Osteoblast (primary cell): ENCODE results near the gene CDC14B. TPM values are rescaled to one million over a fixed set of nuclear protein-coding genes. Genes with fewer than 3 reads are reported as not detected.
A peak's percentile ranks its signal among the peaks of the same experiment; 100 is the strongest.

Experiments
- DNase-seq: peaks from one replicate; pipeline ENCODE4 v3.0.0; 2011; ENCODE audit warnings: low spot score, mixed read lengths; ENCODE audit not compliant: insufficient read length; ENCODE audit errors: missing footprints
- H2AFZ ChIP-seq: 2 replicates; pipeline ENCODE4 v1.6.0; 2011; ENCODE audit warnings: mild to moderate bottlenecking, low read length
- H3K27ac ChIP-seq: 2 replicates; pipeline ENCODE4 v1.5.1; 2011; ENCODE audit warnings: mild to moderate bottlenecking, low read depth, low read length, moderate library complexity
- H3K27me3 ChIP-seq: 2 replicates; pipeline ENCODE4 v1.6.0; 2012; ENCODE audit warnings: mild to moderate bottlenecking, control low read depth, inconsistent platforms, low read length, moderate library complexity; ENCODE audit not compliant: insufficient read depth
- H3K36me3 ChIP-seq: 2 replicates; pipeline ENCODE4 v1.5.1; 2011; ENCODE audit warnings: mild to moderate bottlenecking, low read length, control low read depth, moderate library complexity; ENCODE audit not compliant: insufficient read depth
- H3K4me1 ChIP-seq: 2 replicates; pipeline ENCODE4 v1.5.1; 2011; ENCODE audit warnings: mild to moderate bottlenecking, low read length, control low read depth, moderate library complexity; ENCODE audit not compliant: insufficient read depth
- H3K4me2 ChIP-seq: 2 replicates; pipeline ENCODE4 v1.6.0; 2011; ENCODE audit warnings: mild to moderate bottlenecking, low read length; ENCODE audit not compliant: insufficient read depth
- H3K4me3 ChIP-seq: fragments of 200-600 bp; sonication (generic); 3 replicates; pipeline ENCODE4 v1.5.1; 2012; ENCODE audit warnings: mild to moderate bottlenecking, low read length, inconsistent platforms; ENCODE audit not compliant: insufficient read depth
- H3K79me2 ChIP-seq: 2 replicates; pipeline ENCODE4 v1.6.0; 2012; ENCODE audit warnings: mild to moderate bottlenecking, low read length, control low read depth, inconsistent platforms; ENCODE audit not compliant: insufficient read depth
- H3K9me3 ChIP-seq: 2 replicates; pipeline ENCODE4 v1.5.1; 2011; ENCODE audit warnings: low read depth, low read length, control low read depth
- H4K20me1 ChIP-seq: 2 replicates; pipeline ENCODE4 v1.6.0; 2012; ENCODE audit warnings: mild to moderate bottlenecking, low read length, control low read depth; ENCODE audit not compliant: insufficient read depth
- total RNA-seq: library from RNA; depleted of rRNA; stranded (reverse); fragments of >200 nt; gene quantifications from 2 replicates; pipeline ENCODE4 v1.2.3, GENCODE V29; 2012
- TF ChIP-seq, protein P1 (sequence below): IDR thresholded peaks from 2 replicates; pipeline ENCODE4 v1.5.1; 2011; ENCODE audit warnings: mild to moderate bottlenecking, low read depth, low read length, moderate library complexity; ENCODE audit errors: extremely low read depth

CDC14B gene
- total RNA-seq, 1 donor, result 43.4 TPM

DNA sequence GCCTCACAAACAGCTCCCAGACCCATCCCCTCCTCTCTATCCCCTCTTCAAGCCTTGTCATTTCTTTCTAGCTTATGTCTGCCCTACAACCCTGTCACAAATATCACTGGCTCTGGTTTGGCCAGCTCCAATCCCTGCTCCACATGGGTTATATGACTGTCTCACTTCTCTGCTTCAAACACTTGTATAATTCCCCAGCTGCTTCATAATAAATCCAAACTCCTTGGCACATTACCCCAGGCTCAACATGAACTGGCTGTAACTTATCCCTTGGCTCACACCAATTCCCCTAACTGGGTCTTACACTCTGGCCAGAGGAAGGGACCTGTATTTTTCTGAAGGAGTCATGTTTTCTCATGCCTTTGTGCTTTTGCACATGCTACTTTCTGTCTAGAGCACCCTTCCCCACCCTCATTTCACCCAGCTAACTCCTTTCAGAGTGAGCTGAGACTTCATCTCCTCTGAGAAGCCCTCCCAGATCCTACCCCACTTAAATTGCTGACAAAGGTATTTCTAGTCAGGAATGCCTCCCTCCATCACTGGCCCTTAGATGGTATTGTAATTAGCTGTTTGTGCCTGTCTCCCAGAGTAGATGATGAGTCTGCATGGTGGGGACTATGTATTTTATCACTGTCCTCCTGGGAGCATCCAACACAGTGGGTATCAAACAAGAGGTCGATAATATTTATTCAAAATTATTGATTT, 30.1 kb upstream of the CDC14B start:
- H2AFZ ChIP-seq, result no peak overlapping the region
- no peaks in the 10 kb centered on the region for H3K27me3 ChIP-seq
- H3K4me3 ChIP-seq, result no peak overlapping the region
- H4K20me1 ChIP-seq, result no peaks in the 10 kb centered on the region
- H3K9me3 ChIP-seq, result no peaks in the 10 kb centered on the region
- peaks cover 16% of the 10 kb centered on the region for H3K4me1 ChIP-seq
- no peak overlapping the region for H3K4me2 ChIP-seq
- H3K36me3 ChIP-seq, result peaks cover 15% of the 10 kb centered on the region
- H3K27ac ChIP-seq, result no peak overlapping the region
- peak; percentile 10 for DNase-seq
- TF ChIP-seq, protein P1, sequence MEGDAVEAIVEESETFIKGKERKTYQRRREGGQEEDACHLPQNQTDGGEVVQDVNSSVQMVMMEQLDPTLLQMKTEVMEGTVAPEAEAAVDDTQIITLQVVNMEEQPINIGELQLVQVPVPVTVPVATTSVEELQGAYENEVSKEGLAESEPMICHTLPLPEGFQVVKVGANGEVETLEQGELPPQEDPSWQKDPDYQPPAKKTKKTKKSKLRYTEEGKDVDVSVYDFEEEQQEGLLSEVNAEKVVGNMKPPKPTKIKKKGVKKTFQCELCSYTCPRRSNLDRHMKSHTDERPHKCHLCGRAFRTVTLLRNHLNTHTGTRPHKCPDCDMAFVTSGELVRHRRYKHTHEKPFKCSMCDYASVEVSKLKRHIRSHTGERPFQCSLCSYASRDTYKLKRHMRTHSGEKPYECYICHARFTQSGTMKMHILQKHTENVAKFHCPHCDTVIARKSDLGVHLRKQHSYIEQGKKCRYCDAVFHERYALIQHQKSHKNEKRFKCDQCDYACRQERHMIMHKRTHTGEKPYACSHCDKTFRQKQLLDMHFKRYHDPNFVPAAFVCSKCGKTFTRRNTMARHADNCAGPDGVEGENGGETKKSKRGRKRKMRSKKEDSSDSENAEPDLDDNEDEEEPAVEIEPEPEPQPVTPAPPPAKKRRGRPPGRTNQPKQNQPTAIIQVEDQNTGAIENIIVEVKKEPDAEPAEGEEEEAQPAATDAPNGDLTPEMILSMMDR, result no peak
- peaks cover 4% of the 10 kb centered on the region for H3K79me2 ChIP-seq

DNA sequence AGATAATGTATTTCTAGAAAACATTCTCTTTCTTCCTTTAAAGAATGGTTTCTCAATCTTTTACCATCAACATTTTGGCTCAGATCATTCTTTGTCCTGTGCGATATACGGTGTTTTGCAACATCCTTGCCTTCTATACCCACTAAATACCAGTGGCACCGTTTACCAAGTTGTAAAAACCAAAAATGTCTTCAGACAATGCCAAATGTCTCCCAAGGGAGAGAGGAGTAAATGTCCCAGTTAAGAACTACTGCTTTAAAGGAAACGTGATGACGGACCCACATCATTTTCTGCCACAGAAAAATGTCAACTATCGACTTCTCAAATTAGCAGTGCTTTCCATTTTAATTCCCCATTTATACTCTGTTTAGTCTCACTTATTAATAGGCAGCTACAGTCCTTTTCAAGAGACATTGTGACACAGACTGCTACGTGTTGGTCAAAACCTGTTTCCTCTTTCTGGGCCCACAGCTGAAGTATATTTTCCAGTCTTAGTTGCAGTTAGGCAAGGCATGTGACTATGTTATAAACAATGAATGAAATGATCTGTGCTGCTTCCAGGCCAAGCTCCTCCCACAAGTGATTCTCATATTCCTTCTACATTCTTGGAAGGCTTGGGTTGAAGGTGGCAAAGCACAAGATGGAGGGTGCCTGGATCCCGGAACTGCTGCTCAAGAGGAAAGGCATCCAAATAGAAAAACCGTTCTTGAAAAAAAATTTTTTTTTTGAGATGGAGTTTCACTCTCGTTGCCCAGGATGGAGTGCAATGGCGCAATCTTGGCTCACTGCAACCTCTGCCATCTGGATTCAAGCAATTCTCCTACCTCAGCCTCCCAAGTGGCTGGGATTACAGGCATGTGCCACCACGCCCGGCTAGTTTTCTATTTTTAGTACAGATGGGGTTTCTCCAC, 26.7 kb upstream of the CDC14B start:
- Histone ChIP-seq H3K27ac (peak overlapping the region; percentile 85), H3K4me3 (peak overlapping the region; percentile 45), H3K27me3 (no peaks in the 10 kb centered on the region), H3K79me2 (no peaks in the 10 kb centered on the region), H2AFZ (peak overlapping the region; percentile 75), H3K36me3 (peaks cover 22% of the 10 kb centered on the region), H3K4me1 (peaks cover 11% of the 10 kb centered on the region), H3K9me3 (no peaks in the 10 kb centered on the region), H4K20me1 (no peaks in the 10 kb centered on the region), H3K4me2 (peak overlapping the region; percentile 61)
- TF ChIP-seq, protein P1, result no peak
- DNase-seq, result peak; percentile 36

DNA sequence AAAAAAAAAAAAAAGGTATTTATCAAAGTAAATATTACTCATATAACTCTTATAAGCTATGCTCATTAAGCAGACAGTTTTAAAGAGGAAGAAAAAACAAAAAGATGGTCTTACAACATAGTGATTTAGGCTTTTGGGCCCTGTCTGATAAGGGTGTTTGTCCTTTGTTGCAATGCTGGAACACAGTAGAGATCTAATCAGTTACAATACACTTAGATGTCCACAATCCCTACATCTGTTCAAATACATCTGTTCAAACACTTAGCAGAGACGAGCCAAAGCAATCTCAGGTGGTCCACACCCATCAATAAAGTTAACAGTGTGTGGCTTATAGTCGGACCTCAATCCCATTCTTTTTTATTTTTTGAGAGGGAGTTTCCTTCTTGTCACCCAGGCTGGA, 24.5 kb upstream of the CDC14B start:
- Histone ChIP-seq H3K4me2 (no peak overlapping the region), H3K9me3 (no peaks in the 10 kb centered on the region), H3K27me3 (no peaks in the 10 kb centered on the region), H3K4me1 (peaks cover 11% of the 10 kb centered on the region), H3K27ac (no peak overlapping the region), H3K79me2 (no peaks in the 10 kb centered on the region), H4K20me1 (no peaks in the 10 kb centered on the region), H3K36me3 (peaks cover 10% of the 10 kb centered on the region), H2AFZ (no peak overlapping the region), H3K4me3 (no peak overlapping the region)
- no peak for DNase-seq
- TF ChIP-seq, protein P1, result no peak

DNA sequence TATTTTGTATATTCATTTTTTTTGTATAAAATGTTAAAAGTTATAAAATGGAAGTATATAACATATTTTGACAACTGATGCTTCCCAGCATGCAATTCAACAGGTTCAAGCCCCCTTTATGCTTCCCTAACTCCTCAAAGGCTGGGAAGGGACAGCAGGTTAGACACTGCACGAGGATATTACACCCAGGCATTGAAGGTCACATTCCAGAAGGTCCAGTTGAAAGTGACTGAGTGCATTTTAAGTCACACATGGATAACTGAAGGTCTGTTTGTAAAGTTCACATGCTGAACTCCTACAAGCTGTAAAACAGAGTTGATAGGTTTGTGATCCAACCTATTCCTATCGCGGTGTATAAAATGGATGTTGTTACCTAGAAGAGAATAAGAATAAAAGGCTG, 21.9 kb upstream of the CDC14B start:
- no peak for DNase-seq
- Histone ChIP-seq H3K79me2 (no peaks in the 10 kb centered on the region), H3K27me3 (no peaks in the 10 kb centered on the region), H3K4me3 (no peak overlapping the region), H3K9me3 (no peaks in the 10 kb centered on the region), H3K4me2 (no peak overlapping the region), H3K36me3 (peaks cover 8% of the 10 kb centered on the region), H3K4me1 (peaks cover 14% of the 10 kb centered on the region), H2AFZ (no peak overlapping the region), H3K27ac (no peak overlapping the region), H4K20me1 (no peaks in the 10 kb centered on the region)
- TF ChIP-seq, protein P1, result no peak
